GM12864 (cell line): Measurements from ENCODE around the gene LLGL2.
"Not testable (repeated sequence)": the region's sequence is repeated elsewhere in the genome, so short reads cannot be mapped to it uniquely, and the experiment has no call there.

Experiments used
- DNase-seq: peaks from one replicate; pipeline ENCODE4 v3.0.0-alpha.2; 2011; ENCODE audit warnings: low read depth
- H3K4me3 ChIP-seq: 2 replicates; pipeline ENCODE4 v1.5.1; 2011; ENCODE audit warnings: mild to moderate bottlenecking, low read depth, low read length, control low read depth
- CTCF ChIP-seq: IDR thresholded peaks from 2 replicates; pipeline ENCODE4 v1.5.1; 2011; ENCODE audit warnings: low read depth, mild to moderate bottlenecking, moderate library complexity, low read length, control low read depth, inconsistent platforms; ENCODE audit errors: missing control alignments

LLGL2 gene

DNA sequence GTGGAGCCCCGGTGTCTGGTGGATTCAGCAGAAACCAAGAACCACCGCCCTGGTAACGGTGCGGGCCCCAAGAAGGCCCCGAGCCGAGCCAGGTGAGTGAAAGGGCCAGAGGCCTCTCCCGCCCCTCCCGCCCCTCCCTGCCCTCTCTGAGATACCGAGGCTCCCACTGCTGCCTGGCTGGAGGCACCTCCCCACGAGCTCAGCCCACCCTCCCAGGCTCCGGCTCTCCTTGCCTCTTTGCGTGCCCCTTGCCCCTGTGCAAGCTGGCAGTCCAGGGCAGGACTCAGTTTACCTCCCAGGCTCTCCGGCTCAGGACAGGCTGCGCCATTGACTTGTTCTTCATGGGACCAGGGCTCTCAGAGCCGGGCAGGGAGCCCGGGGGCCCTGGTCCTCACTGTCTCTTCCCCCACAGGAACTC, 48.1 kb downstream of the LLGL2 start:
- TF ChIP-seq CTCF: no peak
- H3K4me3 ChIP-seq: no peak overlapping the region
- no peak for DNase-seq

- no peak for DNase-seq
- no peak overlapping the region for H3K4me3 ChIP-seq
- no peak for TF ChIP-seq CTCF
Measured at GRCh38 chr17:75573994-75574393, 48.5 kb downstream of the LLGL2 start.

DNA sequence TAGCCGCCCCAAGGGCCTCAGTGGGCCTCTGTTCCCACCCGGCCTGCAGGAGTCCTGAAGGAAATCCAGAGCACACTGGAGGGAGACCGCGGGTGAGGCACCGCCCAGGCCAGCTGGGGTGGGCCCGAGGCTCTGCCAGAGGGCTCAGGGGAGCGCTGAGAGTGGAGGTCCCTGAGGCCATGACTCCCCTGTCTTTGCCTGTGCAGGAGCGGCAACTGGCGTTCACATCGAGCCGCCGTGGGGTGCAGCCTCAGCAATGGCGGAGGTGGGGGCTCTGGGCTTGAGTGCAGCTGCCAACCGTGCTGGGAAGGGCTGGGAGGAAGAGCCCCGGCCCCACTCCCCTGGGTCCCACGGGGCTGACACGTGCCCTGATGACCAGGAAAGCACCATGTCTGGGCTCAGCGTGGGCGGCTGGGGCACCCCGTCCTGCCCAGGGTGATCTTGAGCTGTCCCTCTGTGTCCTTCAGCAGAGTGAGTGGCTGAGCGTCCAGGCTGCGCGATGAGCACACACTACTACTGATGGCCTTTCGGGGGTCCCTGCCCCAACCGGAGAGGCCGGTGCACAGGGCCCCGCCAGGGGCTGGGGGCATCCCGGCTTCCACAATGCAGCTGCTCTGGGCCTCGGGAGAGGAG, 49.0 kb downstream of the LLGL2 start:
- DNase-seq: no peak
- no peak for TF ChIP-seq CTCF
- no peak overlapping the region for H3K4me3 ChIP-seq

- TF ChIP-seq CTCF: no peak
- no peak for DNase-seq
Measured at GRCh38 chr17:75575197-75575596, 49.7 kb downstream of the LLGL2 start.

DNA sequence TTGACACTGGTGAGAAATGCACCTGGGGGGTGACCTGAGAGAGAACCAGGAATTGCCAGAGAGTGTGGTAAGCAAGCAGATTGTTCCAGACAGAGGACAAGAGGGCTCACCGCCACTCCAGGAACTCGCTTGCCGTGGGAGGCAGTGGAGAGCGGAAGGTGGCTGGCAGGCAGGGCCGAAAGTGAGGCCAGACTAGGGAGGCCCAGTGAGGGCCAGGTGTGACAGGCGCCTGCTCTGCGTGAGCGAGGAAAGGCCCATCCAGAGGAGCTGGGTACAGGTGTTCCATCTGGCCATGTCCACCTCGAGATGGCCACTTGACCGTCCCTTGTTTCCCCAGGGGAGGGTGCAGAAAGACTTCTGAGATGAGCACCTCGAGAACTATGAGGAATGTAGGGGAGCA, 50.2 kb downstream of the LLGL2 start:
- H3K4me3 ChIP-seq: no peak overlapping the region
- no peak for DNase-seq
- TF ChIP-seq CTCF: no peak

More at GRCh38 chr17:75575197-75575596, 49.7 kb downstream of the LLGL2 start:
- no peak overlapping the region for H3K4me3 ChIP-seq

DNA sequence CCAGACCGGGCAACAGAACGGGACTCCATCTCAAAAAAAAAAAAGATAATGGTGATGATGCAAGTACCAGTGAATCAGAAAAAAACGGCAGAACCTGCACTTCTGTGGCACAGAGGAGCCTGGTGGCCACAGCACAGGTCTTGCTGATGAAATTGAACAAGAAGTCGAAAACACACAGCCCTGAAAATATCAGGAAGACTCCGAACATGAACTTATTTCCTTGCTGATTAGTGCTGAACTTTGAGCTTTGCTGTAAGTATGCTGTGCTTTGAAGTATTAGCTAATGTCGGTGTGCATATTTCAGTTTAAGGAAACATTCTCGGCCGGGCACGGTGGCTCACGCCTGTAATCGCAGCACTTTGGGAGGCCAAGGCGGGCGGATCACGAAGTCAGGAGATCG, 51.2 kb downstream of the LLGL2 start:
- no peak overlapping the region for H3K4me3 ChIP-seq
- TF ChIP-seq CTCF: no peak
- DNase-seq: no peak

- not testable (repeated sequence) for DNase-seq, H3K4me3 ChIP-seq
Measured at GRCh38 chr17:75581121-75581725, 55.7 kb downstream of the LLGL2 start.

GRCh38 chr17:75583197-75583596, 57.7 kb downstream of the LLGL2 start:
- DNase-seq, H3K4me3 ChIP-seq: not testable (repeated sequence)
